Upper lobe of left lung (tissue), 4 donors: Measurements from ENCODE around the gene LIN7B.
"Not testable (repeated sequence)": the region's sequence is repeated elsewhere in the genome, so short reads cannot be mapped to it uniquely, and the experiment has no call there.

ENCODE experiments used
- CTCF ChIP-seq, 6 experiments: fragments of 450-650 bp in 4 of 6; fragments of 200-600 bp in 2 of 6; sonication (generic) in 2 of 6; IDR thresholded peaks; one replicate each; pipeline ENCODE4 v1.5.1; 2016 to 2019; ENCODE audit warnings: antibody characterized with exemption in 6 of 6
- EP300 ChIP-seq, 4 donors: sonication (generic); formaldehyde crosslinking; IDR thresholded peaks; one replicate each; pipeline ENCODE4 v1.5.1; 2017; ENCODE audit warnings: antibody characterized with exemption in 4 of 4, control low read depth in 2 of 4
- POLR2A ChIP-seq, 4 donors: fragments of 450-650 bp; IDR thresholded peaks; one replicate each; pipeline ENCODE4 v1.5.1; 2016 to 2017; ENCODE audit warnings: antibody characterized with exemption in 4 of 4, mild to moderate bottlenecking in 2 of 4
- POLR2AphosphoS5 ChIP-seq, 2 donors: sonication (generic); formaldehyde crosslinking; IDR thresholded peaks; one replicate each; pipeline ENCODE4 v1.5.1; 2017; ENCODE audit warnings: antibody characterized with exemption in 2 of 2

DNA sequence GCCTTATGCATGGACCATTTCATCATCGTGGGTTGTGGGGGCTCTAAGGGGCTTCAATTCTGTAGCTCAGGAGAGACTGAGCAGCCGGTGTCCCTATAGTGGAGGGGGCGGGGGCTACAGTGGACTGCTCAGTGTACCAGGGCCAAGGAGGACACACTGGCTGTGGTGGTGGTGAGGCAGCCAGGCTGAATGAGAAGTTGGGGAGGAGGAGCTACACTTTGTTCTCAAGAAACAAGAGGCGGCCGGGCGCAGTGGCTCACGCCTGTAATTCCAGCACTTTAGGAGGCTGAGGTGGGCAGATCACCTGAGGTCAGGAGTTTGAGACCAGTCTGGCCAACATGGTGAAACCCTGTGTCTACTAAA is 32.2 kb downstream of the LIN7B start:
- TF ChIP-seq CTCF, POLR2A, POLR2AphosphoS5, EP300 (IDR thresholded peaks at IDR 0.05): not testable (repeated sequence)
